Pons (tissue), 1 donor: ENCODE results near the gene ZNF266.
A peak's percentile ranks its signal among the peaks of the same experiment; 100 is the strongest.

Experiments
- DNase-seq: peaks from one replicate; pipeline ENCODE4 v3.0.0-alpha.2; 2016; ENCODE audit warnings: low spot score

The ZNF266 gene

DNA sequence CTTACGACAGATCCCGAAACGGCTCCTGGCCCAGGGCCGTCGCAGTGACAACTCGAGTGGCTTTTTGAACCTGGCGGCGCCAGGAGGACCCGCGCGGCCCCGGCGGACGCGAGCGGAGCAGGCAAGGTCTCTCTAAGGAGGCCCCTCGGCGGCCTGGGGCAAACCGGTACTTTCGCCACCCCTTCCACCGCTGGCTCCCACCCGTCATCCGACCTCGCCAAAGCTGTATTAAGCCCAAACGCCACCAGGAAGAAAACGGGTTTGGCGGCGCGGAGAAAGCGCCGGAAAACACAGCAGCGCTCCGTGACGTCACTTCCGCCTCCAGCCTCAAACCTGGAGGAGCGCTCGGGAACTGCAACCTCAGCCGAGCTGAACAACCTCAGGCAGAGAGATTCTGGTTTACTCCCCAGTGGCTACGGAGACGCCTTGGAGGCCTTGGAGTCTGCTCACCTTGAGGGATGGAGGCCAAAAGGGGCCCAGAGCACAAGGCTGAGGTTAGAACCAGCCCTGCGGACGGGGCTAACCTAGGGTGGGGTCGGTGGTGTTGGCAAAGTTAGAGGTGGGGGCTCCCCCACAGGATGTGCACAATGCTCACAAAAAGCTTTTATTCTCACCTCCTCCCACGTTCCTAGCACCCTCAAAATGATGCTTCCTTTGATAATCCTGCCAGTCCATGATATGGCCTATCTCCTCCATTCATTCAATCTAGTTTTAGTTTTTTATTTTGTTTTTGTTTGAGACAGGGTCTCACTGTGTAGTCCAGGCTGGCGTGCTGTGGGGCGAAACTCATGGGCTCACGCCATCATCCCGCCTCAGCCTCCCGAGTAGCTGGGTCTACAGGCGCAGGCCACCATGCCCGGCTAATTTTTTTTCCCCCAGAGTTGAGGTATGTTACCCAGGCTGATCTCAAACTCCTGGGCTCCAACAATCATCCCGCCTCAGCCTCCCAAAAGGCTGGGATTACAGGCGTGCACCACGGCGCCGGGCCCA, at the start of gene ZNF266:
Gene ZNF266, minus strand, starts transcription at position 295 of the 990 bp plus-strand sequence. CDS start 15,484 bp downstream, outside the sequence.
- DNase-seq, result peak; percentile 78

DNA sequence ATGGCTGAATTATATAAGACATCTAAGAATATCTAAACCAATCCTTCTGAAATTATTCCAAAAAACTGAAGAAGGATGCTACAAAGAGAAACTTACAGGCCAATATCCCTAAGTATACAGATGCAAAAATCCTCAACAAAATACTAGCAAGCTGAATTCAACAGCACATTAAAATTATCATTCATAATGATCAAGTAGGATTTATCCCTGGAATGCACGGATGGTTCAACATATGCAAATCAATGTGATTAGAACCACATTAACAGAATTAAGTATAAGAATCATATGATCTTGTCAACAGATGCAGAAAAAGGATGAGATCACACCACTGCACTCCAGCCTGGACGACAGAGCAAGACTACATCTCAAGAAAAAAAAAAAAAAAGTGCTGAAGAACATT, 49.8 kb upstream of the ZNF266 start:
- DNase-seq, result no peak

DNA sequence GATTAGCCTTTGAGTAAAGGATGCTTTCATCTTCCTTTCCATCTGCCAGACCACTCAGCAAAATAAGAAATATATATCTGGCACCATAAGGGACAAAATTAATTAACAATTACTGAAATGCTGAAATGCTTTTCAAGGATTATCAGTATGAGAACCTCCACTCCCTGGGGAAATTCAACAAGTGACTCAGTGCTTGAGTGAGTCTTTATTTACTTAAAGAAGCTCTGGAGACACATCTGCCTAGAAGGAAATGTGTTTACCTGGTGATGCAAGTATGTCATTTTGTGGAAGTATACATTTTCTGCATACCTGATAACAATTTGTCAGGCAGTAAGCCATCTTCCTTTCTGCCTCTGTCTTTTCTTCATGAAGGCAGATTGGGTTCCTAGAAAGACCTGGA, 39.6 kb upstream of the ZNF266 start:
- no peak for DNase-seq

DNA sequence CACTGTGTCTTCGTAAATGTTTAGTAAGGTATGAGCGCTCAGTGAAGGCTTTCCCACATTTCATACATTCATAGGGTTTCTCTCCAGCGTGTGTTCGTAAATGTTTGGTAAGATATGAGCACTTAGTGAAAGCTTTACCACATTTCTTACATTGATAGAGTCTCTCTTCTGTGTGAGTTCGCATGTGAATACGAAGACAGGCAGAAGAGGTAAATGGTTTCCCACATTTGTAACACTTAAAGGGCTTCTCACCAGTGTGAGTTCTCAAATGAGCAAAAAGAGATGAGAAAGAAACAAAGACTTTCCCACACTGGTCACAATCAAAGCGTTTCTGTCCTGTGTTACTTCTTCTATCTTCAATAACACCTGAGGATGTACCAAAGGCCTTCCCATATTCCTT, 31.8 kb upstream of the ZNF266 start:
- DNase-seq, result no peak

DNA sequence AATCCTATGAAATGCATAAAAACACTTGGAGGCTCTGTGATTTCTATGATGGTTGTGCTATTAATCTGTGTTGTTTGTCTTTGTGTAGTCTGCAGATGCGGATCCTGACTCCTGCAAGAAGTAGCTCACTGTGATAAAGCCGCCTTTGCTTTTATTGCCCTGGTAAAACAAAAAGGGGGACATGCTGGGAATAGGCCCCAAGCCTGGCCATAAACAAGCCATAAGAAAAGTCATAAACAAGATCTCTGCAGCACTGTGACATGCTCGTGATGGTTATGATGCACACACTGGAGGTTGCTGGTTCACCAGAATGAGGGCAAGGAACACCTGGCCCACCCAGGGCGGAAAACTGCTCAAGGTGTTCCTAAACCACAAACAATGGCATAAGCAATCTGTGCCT, 26.6 kb upstream of the ZNF266 start:
- no peak for DNase-seq

DNA sequence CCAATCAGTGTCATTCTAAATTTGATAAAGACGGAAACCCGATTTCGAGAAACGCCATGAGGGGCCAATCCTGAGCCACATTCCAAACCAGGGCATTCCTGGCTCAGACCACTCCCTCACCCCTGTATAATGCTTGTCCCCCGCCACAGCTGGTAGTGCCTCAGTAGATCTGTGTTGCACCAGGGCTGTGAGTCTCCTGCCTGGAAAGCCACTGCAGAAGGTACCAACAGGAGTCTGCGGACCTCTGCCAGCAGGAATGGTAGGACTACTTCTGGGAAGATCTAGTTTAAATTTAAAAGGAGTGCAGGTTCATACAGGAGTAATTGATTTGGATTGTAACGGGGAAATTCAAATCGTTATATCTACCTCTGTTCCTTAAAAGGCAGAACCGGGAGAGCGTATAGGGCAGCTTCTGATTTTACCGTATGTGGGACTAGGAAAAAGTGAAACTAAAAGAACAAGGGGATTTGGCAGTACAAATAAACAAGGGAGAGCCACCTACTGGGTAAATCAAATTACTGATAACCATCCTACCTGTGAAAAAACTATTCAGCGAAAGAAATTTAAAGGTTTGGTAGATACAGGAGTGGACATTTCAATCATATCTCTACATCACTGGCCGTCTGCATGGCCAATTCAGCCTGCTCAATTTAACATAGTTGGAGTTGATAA, 20.8 kb upstream of the ZNF266 start:
- DNase-seq, result no peak

DNA sequence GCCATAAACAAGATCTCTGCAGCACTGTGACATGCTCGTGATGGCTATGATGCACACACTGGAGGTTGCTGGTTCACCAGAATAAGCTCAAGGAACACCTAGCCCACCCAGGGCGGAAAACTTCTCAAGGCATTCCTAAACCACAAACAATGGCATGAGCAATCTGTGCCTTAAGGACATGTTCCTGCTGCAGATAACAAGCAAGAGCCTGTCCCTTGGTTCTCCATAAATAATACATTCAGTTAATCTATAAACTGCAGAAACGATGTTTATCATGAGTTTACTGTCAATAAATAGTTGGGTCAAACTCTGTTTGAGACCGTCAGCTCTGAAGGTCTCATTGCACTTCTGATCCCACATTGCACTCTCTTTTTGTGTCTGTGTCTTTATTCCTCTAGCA, 18.6 kb upstream of the ZNF266 start:
- no peak for DNase-seq

DNA sequence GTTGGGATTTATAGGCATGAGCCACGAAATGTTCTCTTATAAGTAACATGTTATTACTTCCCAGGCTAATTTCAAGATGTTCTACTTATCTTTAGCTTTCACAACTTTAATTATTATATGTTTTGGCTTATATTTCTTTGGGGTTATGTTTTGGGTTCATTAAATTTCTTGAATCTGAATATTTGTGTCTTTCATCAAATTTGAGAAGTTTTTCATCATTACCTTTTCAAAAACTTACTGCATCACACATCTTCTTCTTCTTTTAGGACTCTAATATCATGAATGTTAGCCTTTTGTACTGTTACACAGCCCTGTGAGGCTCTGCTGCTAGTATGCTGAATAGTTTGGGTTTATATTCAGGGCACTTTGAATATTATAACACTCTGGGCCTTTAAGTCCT, 9.7 kb upstream of the ZNF266 start:
- DNase-seq, result no peak

DNA sequence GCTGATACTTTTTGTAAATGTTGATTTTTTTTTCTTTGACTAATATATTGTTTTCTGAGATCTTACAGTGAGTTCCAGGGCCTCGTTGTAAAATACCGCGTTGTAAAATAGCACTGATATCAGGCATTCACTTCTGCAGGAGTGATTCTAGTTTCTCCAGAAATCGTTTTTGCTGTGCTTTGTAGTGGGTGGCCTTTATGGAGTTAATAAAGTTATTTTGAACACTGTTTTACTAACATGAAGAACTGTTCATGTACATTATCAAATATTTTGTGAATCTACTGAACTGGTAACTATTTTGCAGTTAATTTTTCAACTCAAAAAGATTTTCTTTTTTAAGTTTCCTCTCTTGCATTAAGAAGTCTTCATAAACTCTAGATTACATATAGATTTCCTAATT, 985 bp upstream of the ZNF266 start:
- DNase-seq, result no peak

DNA sequence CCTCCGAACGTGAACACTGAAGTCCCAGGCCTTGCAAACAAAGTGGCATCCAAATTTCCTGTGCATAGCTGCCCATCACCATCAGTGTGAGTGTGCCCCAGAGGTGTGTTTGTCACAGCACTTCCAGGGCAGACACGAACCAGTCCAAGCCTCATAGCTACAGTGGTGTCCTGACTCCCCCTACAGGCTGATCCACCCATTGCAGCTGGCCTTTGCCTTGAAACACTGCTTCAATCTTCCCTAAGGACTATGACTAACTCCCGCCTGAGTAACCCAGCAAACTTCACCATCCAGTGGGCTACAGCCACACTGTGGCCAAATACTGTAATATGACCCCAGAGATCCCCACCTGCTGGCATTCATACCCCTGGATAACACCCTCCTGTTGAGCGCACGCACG, 3.9 kb downstream of the ZNF266 start:
- no peak for DNase-seq

DNA sequence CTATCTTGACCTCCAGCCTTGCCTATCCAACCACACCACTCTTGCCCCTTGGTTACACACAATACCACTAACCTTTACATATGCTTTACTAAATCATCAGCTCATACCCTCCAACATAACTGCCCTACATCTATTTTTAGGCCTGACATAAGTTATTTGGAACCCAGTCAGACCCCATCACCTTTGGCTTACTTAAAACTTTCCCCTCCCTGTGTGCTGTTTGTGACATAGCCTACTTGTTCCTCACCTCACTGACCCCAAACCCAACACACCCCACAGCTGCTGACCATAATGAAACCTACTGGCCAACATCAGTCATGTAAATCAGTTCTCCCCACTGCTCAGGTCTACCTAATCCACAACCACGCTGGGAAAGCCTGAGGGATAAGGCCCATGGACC, 4.9 kb downstream of the ZNF266 start:
- no peak for DNase-seq

DNA sequence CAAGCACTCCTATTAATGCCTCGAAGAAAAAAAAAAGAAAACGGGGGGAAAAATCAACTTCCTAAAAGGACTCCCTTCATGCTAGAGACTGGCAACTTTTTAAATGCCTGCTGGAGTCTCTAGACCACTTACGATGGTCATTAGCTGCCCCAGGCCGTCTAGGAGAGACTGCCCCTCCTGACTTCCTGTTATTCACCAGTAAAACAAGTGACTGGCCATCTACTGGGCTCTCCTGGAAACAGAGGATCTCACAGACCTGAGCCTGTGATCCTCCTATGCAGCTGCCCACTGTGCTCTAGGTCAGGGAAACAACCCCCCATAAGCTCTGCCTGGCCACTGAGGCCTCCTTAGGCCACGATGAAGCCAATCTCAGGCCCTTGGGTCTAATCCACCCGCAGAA, 7.4 kb downstream of the ZNF266 start:
- DNase-seq, result no peak

DNA sequence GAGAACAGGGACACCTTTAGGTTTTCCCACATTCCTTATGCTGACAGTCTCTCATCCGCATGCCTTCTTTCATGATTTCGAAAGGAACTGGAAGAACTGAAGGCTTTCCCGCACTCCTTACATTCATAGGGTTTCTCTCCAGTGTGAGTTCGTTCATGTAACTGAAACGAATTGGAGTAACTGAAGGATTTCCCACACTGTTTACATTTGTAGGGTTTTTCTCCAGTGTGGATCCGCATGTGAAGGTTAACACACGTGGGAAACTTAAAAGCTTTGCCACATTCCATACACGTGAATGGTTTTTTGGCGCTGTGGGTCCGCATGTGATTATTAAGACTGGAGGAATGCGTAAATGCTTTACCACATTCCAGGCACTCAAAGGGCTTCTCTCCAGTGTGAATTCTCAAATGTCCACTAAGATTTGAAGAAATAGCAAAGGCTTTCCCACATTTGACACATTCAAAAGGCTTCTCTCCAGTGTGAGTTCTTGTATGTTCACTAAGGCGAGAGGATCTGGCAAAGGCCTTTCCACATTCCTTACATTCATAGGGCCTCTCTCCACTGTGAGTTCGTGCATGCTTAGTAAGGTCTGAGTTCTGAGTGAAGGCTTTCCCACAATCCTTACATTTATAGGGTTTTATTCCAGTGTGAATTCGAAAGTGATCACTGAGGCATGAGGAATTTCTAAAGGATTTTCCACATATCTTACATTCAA, 22.0 kb downstream of the ZNF266 start:
- no peak for DNase-seq

DNA sequence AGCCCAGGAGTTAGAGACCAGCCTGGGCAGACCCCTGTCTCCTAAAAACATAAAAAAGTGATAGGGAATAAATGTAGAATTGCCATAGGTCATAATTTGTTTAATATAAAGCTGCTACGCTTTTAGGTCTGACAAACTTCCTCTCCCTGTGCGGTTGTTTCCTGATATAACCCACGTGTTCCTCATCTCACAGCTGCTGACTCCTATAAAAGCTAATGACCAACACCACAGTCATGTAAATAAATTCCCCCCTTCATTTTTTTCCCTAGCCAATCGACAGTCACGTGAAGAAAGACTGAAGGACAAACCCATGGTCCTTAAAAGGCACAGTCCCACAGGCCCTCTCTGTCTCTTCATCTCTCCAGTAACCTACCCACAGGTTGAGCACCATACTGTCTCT, 27.5 kb downstream of the ZNF266 start:
- DNase-seq, result no peak

DNA sequence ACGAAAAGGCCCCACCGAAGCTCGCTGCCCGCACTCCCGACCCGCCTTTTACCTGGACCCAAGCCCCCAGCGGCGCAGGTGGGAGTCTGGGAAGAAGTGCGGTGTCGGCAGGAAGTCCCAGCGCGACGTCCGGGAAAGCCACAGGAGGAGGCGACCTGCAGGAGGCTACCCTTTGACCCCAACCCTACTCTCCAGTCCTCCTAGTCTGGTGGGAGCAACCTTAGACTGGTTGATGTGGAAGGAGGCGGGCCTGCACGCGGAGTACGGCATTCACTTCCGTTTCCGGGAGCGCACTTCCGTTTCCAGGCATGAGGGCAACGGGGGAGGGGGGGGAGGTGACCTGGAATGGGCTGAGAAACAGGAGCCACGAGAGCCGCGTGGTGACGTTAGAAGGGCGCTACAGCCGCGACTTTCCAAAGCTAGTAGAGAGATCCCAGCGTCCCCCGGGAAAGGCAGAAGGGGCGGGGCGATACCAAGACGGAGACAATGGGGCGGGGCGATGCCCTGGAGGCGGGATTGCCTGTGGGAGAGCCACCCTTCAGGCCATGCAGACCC, 28.5 kb downstream of the ZNF266 start:
- DNase-seq, result peak; percentile 1

DNA sequence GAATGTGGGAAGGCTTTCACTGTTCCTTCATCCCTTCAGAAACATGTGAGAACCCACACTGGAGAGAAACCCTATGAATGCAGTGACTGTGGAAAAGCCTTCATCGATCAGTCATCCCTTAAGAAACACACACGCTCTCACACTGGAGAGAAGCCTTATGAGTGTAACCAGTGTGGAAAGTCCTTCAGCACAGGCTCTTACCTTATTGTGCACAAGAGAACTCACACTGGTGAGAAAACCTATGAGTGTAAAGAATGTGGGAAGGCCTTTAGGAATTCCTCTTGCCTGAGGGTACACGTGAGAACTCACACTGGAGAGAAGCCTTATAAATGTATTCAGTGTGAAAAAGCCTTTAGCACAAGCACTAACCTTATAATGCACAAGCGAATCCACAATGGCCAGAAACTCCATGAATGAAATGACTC, 54.0 kb downstream of the ZNF266 start:
- DNase-seq, result no peak

DNA sequence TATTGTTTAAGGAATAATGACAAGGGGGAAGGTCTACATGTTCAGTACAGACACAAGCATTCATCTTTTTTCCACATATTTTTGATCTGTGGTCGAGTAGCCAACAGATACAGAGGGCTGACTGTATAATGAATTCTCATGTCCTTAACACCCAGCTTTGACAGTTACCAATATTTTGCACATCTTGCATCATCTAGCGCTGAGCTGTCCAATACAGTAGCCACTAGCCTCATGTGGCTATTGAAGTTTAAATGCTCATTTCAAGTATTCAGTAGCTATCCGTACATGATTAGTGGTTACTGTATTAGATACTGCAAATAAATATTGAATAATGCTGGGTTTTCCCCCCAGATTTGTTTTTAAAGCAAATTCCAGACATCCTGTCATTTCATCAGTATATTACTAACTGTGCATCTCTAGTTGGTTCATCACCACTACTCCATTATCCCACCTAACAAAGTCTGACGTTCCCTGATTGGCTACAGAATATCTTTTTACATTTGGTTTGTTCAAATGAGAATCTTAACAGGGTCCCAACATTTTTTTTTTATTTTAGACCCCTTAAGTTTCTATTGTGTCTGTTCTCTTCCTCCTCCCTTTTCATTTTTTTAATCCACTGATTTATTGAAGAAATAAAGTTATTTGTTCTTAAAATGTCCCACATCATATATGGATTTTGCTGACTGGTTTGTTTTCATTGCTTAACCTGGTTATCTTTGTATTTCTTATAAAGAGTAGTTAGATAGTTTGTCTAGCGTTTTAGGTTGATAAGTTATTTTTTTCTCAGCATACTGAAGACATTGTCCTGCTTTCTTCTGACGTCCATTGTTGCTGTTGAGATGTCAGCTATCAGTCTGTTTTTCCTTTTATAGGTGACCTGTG, 64.4 kb downstream of the ZNF266 start:
- DNase-seq, result no peak

DNA sequence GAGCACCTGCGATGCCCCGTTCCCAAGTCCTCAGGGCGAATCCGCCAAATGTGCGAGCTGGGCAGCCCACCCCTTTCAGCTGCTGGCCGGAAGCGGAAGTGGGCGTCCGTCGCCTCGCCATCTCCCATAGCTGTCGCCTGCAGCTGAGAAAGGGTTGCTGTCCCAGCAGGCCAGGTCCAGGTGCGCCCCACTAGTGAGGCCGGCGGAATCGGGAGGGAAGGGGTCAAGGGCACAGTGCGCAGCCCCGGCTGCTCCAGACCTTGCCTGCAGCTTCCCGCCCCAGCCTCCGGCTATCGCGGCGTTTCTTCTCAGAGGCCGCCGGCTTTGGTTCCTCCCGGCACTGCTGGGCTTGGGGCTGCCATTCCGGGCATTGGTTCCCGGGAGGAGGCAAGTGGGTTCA, 72.5 kb downstream of the ZNF266 start, which contains the start of gene ZNF177:
Gene ZNF177, plus strand, starts transcription at position 109 of the 400 bp plus-strand sequence. CDS start 15,299 bp downstream, outside the sequence.
- no peak for DNase-seq
